Epidermal melanocyte (primary cell): ENCODE data around the gene SLC35G1.

Experiments used
- DNase-seq: peaks from one replicate; pipeline ENCODE4 v3.0.0; 2011; ENCODE audit warnings: low spot score; ENCODE audit not compliant: insufficient read length

The SLC35G1 gene

GRCh38 chr10:93893646-93894515 is at the start of gene SLC35G1:
Gene SLC35G1, plus strand, starts transcription at chr10:93893978. Its CDS starts 56 bp downstream, at chr10:93894034.
- peak; percentile 74 for DNase-seq

- no peak for DNase-seq
Measured at GRCh38 chr10:93844979-93845626, 48.7 kb upstream of the SLC35G1 start.

GRCh38 chr10:93849593-93849992 is 44.2 kb upstream of the SLC35G1 start:
- peak; percentile 57 for DNase-seq

- DNase-seq, result no peak
Measured at GRCh38 chr10:93850031-93851015, 43.5 kb upstream of the SLC35G1 start.

GRCh38 chr10:93851169-93851568 is 42.6 kb upstream of the SLC35G1 start:
- DNase-seq, result no peak

GRCh38 chr10:93852476-93853095 is 41.2 kb upstream of the SLC35G1 start:
- DNase-seq, result no peak

GRCh38 chr10:93854975-93855374 is 38.8 kb upstream of the SLC35G1 start:
- DNase-seq, result no peak

GRCh38 chr10:93856349-93857145 is 37.2 kb upstream of the SLC35G1 start:
- no peak for DNase-seq

GRCh38 chr10:93859049-93859655 is 34.6 kb upstream of the SLC35G1 start:
- DNase-seq, result no peak

GRCh38 chr10:93861825-93862224 is 32.0 kb upstream of the SLC35G1 start:
- DNase-seq, result no peak

GRCh38 chr10:93865794-93866425 is 27.9 kb upstream of the SLC35G1 start:
- no peak for DNase-seq

- DNase-seq, result no peak
Measured at GRCh38 chr10:93867525-93867924, 26.3 kb upstream of the SLC35G1 start.

GRCh38 chr10:93871671-93872204 is 22.0 kb upstream of the SLC35G1 start:
- DNase-seq, result no peak

GRCh38 chr10:93872375-93873158 is 21.2 kb upstream of the SLC35G1 start:
- no peak for DNase-seq

- no peak for DNase-seq
Measured at GRCh38 chr10:93873420-93874115, 20.2 kb upstream of the SLC35G1 start.

- DNase-seq, result no peak
Measured at GRCh38 chr10:93874309-93875031, 19.3 kb upstream of the SLC35G1 start.

- no peak for DNase-seq
Measured at GRCh38 chr10:93875032-93875358, 18.8 kb upstream of the SLC35G1 start.
